HUES48 (cell line): ENCODE data around the gene RASSF4.

Experiments used
- H3K27ac ChIP-seq: one replicate; pipeline ENCODE4 v1.7.0; 2013; ENCODE audit warnings: low read depth, low read length, inconsistent platforms
- H3K27me3 ChIP-seq: 2 replicates; pipeline ENCODE4 v1.6.1; 2013; ENCODE audit warnings: mild to moderate bottlenecking, low read length; ENCODE audit not compliant: control insufficient read depth, insufficient read depth
- H3K36me3 ChIP-seq: 2 replicates; pipeline ENCODE4 v1.6.1; 2013; ENCODE audit warnings: low read length; ENCODE audit not compliant: control insufficient read depth, insufficient read depth
- H3K4me1 ChIP-seq: 2 replicates; pipeline ENCODE4 v1.6.1; 2013; ENCODE audit warnings: mild to moderate bottlenecking, low read length; ENCODE audit not compliant: control insufficient read depth, insufficient read depth
- H3K4me3 ChIP-seq: 2 replicates; pipeline ENCODE4 v1.5.1; 2013; ENCODE audit warnings: mild to moderate bottlenecking, low read depth, low read length
- H3K9ac ChIP-seq: 2 replicates; pipeline ENCODE4 v1.6.1; 2013; ENCODE audit warnings: mild to moderate bottlenecking, low read depth, low read length, moderate library complexity
- H3K9me3 ChIP-seq: 2 replicates; pipeline ENCODE4 v1.6.1; 2013; ENCODE audit warnings: low read length; ENCODE audit not compliant: control insufficient read depth, insufficient read depth

RASSF4 gene

GRCh38 chr10:44960088-44960460, 472 bp downstream of the RASSF4 start:
- H3K36me3 ChIP-seq = no peaks in the 10 kb centered on the region
- no peak overlapping the region for H3K27ac ChIP-seq
- H3K4me1 ChIP-seq = peaks cover 32% of the 10 kb centered on the region
- H3K9ac ChIP-seq = no peak overlapping the region
- peak overlapping the region; percentile 70 for H3K4me3 ChIP-seq
- peaks cover 9% of the 10 kb centered on the region; the same call in 1 of the 2 replicates for H3K27me3 ChIP-seq
- H3K9me3 ChIP-seq = no peaks in the 10 kb centered on the region

DNA sequence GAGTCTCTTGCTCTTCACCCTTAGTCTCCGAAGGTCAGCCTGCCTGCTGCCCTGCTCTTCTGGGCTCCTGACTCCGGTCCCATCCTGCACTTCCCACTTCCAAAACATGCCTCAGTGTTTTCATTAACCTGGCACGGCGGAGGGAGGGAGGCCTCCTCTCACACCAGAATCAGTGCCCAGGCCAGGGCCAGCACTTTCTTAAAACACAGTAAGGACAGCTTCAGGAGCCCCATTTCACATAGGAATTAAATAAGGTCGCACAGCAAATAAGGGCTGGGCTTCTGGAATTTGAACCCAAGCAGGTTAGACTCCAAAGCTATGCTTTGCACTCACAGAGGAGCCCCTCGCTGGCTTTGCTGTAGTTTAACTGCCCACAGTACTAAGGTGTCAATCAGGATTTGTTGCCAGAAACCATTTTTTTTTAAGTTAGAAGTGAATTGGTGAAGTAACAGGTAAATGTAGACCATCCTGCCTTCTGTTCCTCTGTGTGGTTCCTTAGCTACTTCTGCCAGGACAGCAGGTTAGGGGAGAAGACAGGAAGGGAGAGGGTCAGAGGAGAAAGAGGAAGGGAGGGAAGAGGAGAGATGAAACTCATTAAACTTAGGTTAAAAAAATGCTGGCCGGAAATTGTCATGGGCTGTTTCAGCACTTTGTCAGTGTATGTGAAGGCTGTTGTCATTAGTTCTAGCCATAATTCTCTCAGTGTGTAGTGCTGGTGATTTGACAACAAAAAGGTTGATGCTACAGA, 1.1 kb downstream of the RASSF4 start:
- Histone ChIP-seq H3K4me1 (peaks cover 36% of the 10 kb centered on the region), H3K36me3 (no peaks in the 10 kb centered on the region), H3K4me3 (peak overlapping the region; percentile 70; the same call in 1 of the 2 replicates), H3K27me3 (peaks cover 9% of the 10 kb centered on the region; the same call in 1 of the 2 replicates), H3K27ac (no peak overlapping the region), H3K9me3 (no peaks in the 10 kb centered on the region), H3K9ac (no peak overlapping the region)

DNA sequence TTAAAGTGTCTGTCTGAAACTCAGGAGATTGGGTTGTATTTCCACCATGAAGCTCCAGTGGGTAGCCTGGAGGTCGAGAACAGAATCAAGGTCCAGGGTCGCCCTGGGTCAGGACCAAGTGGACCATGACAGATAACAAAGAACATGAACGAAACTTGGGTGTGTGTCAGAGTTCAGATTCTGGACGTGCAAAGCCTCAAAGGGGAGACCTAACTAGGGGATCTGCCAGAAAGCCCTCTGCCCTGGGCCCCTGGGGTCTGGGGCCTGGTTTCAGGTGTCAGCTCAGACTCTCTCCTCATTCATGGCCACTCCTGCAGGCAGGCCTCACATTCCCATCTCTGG, 1.6 kb downstream of the RASSF4 start:
- Histone ChIP-seq H3K27ac (no peak overlapping the region), H3K9me3 (no peaks in the 10 kb centered on the region), H3K36me3 (no peaks in the 10 kb centered on the region), H3K4me3 (no peak overlapping the region), H3K9ac (no peak overlapping the region), H3K4me1 (peaks cover 38% of the 10 kb centered on the region), H3K27me3 (peaks cover 9% of the 10 kb centered on the region; the same call in 1 of the 2 replicates)

DNA sequence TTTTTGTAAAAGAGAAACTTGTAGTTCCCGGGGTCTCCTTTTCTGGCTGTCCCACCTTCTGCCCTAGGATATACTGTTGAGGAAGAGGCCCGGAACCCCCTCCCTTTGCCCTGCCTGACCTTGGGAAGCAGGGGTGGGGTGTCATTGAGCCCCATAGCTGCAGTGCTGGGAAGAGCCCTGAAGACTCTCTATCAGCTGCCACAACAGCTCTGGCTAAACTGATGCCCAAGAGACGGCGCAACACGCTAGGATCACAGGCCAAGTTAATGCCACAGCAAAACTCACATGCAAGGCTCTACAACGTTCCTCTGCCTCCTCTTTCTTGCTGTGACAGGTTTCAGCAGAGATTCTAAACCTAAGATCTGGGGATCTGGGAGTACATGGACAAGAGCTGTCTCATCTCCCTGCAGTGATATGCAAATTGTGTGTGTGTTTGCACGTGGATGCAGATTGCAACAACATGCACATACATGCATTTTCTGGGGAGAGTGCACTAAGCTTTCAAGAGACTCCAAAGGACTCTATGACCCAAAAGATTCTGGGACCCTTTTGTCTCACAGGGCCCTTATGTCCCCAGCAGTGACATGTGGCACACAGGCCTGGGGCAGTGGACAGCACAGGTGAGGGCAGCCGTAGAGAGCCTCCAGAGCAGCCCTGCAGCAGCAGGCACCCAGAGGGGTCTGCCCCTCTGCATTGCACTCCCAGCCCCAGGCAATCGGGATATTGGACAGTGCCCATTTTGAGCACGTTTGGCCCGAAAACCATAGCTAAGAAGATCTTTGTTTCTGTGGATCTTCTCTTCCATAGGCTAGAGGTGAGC, 2.5 kb downstream of the RASSF4 start:
- no peak overlapping the region for H3K9ac ChIP-seq
- no peak overlapping the region for H3K27ac ChIP-seq
- H3K36me3 ChIP-seq = no peaks in the 10 kb centered on the region
- H3K4me1 ChIP-seq = peaks cover 38% of the 10 kb centered on the region
- no peak overlapping the region for H3K4me3 ChIP-seq
- H3K9me3 ChIP-seq = no peaks in the 10 kb centered on the region
- peaks cover 9% of the 10 kb centered on the region; the same call in 1 of the 2 replicates for H3K27me3 ChIP-seq

DNA sequence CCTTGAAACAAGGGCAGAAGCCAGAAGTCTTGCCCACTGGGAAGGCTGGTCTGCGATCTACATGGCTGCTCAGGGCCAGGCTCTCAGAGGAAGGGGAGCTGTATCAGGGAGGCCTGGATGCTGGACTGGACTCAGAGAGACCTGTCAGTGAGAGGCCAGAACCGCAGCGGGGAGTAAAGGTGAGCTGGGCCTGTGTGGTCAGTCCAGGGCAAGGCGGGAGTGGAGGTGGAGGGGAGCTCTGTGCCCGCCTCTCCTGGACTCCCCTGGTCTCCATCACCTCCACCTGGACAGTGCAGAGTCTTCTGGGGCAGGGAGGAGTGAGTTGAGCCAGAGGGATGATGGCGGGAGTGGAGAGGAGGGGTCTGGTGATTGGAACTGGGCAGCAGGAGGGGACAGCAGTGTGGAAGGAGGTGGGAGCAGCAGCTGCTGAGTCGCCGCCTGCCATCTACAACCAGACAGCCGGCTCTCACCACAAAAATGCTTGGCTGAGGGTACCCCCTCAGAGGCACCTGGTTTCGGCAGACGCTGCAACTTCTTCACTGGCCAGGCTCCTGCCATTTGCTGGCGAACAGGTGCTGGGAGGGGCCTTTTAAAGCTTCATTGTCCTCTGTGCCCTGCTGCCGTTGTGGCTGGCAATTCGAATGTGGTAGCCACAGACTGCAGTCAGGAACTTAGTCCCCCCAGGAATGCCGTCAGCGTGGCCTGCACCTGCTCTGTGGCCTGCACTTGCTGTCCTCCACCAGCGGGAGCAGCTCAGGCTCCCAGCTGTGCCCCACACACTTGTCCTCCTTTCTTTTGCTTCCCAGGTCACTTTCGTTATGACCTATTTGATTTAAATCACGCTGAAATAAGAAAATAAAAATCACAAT, 3.5 kb downstream of the RASSF4 start:
- Histone ChIP-seq H3K9me3 (no peaks in the 10 kb centered on the region), H3K27me3 (peaks cover 9% of the 10 kb centered on the region; the same call in 1 of the 2 replicates), H3K4me3 (no peak overlapping the region), H3K4me1 (peaks cover 38% of the 10 kb centered on the region), H3K27ac (no peak overlapping the region), H3K9ac (no peak overlapping the region), H3K36me3 (no peaks in the 10 kb centered on the region)

DNA sequence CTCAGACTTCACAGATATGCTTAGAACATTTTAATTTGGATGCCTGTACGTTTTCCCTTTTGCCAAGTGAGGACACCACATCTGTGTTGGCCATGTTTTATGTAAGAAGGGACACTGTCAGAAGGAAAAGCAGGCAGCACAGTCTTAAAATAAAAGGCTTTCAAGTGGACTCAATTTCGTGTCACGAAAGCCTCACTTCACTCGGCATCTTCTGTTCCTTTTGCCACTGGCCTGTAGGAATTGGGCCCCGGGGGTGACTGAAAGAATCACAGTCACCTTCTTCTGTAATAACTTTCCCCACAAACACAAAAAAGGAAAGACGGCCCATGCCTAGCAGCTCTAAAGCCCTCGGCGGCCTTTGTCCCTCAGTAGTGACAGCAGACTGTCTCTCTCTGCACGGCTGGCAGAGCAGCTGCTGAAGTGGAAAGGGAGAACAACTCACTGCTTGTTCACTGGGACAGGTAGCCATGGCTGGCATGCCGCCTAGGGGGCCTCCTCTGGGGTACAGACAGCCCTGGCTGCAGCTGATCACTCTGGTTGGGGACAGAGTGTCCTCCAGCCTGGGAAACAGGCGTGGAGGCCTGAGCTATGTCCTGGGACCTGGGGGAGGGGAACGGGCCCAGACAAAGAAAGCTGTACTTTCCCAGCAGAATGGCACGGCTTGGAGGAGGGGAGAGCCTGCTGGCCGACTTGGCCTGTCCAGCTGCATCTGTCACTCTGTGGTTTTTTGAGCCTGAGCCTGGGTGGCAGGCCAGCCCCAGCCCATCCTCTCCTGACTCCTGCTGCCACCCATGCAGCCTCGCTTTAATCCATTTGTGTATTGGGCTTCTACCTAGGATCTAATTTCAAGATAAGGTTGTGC, 4.4 kb downstream of the RASSF4 start:
- Histone ChIP-seq H3K9ac (no peak overlapping the region), H3K4me1 (peaks cover 38% of the 10 kb centered on the region), H3K27me3 (peaks cover 9% of the 10 kb centered on the region; the same call in 1 of the 2 replicates), H3K27ac (peak overlapping the region; percentile 63), H3K36me3 (no peaks in the 10 kb centered on the region), H3K9me3 (no peaks in the 10 kb centered on the region), H3K4me3 (no peak overlapping the region)

GRCh38 chr10:44965104-44965503, 5.5 kb downstream of the RASSF4 start:
- Histone ChIP-seq H3K9me3 (no peaks in the 10 kb centered on the region), H3K4me1 (peaks cover 35% of the 10 kb centered on the region), H3K27me3 (peaks cover 6% of the 10 kb centered on the region; the same call in 1 of the 2 replicates), H3K27ac (peak overlapping the region; percentile 30), H3K4me3 (no peak overlapping the region), H3K9ac (no peak overlapping the region), H3K36me3 (no peaks in the 10 kb centered on the region)

- Histone ChIP-seq H3K27ac (no peak overlapping the region), H3K9me3 (no peaks in the 10 kb centered on the region), H3K27me3 (0 out of 2 replicates have a peak, but pooled peaks cover under 1% of the 10 kb centered on the region), H3K4me1 (peaks cover 30% of the 10 kb centered on the region), H3K9ac (no peak overlapping the region), H3K4me3 (no peak overlapping the region), H3K36me3 (no peaks in the 10 kb centered on the region)
These were observed 6.1 kb downstream of the RASSF4 start for GRCh38 chr10:44965651-44966097.

DNA sequence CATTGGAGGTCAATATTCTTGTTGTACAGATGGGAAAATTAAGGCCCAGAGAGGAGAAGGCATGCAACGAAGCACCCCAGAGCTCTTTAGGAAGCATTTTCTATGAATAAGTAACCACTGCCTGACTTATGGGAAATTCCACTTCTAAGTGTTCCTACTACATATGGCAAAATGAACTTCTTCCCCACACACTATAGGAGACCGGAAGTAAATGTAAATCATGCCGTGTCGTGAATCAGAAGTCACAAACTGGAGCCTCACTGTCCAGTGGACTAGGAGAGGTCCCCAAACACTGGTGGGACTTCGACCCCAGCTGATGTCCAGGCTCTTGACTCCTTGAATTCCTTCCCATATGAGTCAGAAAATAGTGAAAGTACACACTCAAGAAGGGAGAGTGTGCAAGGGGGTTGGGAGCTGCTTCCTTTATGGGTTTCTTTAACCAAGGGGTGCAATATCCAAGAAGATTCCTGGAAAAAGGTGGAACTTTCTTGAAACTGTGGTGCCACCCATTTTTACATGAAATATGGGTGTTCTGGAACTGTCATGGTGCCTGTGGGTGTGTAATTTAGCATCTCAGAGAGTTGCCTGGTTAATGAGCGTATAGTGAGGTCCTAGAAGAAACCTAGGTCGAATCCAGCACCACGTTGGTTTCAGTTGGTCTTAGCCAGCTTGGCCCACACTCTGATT, 6.7 kb downstream of the RASSF4 start:
- no peaks in the 10 kb centered on the region for H3K9me3 ChIP-seq
- H3K27ac ChIP-seq = no peak overlapping the region
- H3K9ac ChIP-seq = no peak overlapping the region
- H3K36me3 ChIP-seq = no peaks in the 10 kb centered on the region
- H3K27me3 ChIP-seq = no peaks in the 10 kb centered on the region
- H3K4me1 ChIP-seq = peaks cover 30% of the 10 kb centered on the region
- no peak overlapping the region for H3K4me3 ChIP-seq
